Measurements from ENCODE around the gene FAM47B.

FAM47B gene

GRCh38 chrX:34915463-34916225 is 27.0 kb upstream of the FAM47B start:
- CTCF ChIA-PET = no interaction called here
- POLR2A ChIA-PET = no interaction called here
- DNase-seq (ENCODE audit: extremely low spot score) = no peak
- no peak for TF ChIP-seq CTCF (IDR thresholded peaks at IDR 0.05; ENCODE audit: control extremely low read depth, extremely low read depth, low read depth, missing control alignments)

DNA sequence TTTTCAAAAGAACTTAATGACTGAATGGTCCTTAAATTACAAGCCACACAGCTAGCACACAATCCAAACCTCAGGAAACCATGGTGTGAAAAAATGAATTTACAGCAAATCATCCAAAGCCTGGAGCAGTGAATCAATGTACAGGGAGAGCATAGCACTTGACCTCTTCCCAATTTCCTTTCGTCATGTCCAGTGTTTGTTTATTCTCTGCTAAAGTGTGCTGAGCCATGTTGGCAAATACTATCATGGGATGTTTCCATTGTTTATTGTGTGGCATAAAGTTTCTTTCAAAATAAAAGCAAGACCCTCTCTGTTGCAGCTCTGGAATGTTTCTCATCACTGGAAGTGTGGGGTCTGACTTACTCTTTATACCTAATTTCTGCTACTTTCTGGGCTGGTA is 25.4 kb upstream of the FAM47B start:
- POLR2A ChIA-PET = no interaction called here
- TF ChIP-seq CTCF (IDR thresholded peaks at IDR 0.05; ENCODE audit: control extremely low read depth, extremely low read depth, low read depth, missing control alignments) = no peak
- CTCF ChIA-PET = no interaction called here
- DNase-seq (ENCODE audit: extremely low spot score) = no peak

DNA sequence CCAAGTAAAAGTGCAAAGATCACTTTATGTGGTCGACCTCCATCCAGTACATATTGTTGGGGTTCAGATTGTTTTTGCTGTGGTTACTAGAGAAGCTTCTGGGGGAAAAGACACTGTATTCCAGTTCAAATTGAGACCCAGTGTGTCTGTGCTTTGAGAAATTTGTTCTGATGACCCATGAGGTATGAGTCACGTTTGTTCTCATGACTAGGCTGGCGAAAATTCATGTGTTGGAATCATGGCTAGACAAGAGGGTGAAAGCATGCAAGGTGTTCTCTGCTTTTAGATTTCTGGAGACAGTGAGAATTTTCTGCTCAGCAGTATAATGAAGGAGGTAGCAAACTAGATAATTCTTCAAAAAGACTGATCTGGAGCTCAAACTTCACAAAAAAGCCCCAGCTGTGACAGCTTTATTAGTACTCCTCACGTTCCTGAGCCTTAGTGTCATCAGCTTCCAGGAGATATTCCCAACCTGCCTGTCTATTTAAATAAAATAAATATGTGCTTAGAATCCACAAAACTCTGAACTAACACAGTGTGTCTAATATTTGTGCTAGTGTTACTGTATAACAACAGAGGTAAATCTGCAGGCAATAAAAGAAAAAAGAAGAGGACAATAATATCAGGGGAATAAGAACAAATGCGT is 24.4 kb upstream of the FAM47B start:
- DNase-seq (ENCODE audit: extremely low spot score) = no peak
- CTCF ChIA-PET = interaction anchor here (0.8 to 0.9 kb wide), 2 partner anchors 10 to 22 kb away, joined by 3 read pairs; no protein-coding TSS in a partner anchor
- TF ChIP-seq CTCF (IDR thresholded peaks at IDR 0.05; ENCODE audit: control extremely low read depth, extremely low read depth, low read depth, missing control alignments) = no peak
- POLR2A ChIA-PET = no interaction called here

DNA sequence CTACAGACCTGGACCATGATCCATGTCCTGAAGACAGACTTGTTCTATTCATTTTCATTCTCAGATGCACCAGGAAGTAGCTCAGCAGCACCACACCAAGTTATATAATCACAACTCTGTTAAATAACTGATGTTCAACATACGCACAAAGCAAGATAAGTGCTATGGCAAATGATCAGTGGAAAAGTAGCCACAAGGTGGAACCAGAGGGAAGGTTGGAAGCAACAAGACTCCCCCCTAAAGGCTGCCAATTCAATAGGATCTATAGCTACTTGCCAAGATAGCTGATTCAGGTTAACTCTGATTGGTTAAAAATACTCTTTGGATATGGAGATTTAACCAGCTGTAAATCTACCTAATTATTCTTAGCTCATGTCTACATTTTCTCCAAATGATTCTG is 23.7 kb upstream of the FAM47B start:
- no peak for DNase-seq (ENCODE audit: extremely low spot score)
- TF ChIP-seq CTCF (IDR thresholded peaks at IDR 0.05; ENCODE audit: control extremely low read depth, extremely low read depth, low read depth, missing control alignments) = no peak

DNA sequence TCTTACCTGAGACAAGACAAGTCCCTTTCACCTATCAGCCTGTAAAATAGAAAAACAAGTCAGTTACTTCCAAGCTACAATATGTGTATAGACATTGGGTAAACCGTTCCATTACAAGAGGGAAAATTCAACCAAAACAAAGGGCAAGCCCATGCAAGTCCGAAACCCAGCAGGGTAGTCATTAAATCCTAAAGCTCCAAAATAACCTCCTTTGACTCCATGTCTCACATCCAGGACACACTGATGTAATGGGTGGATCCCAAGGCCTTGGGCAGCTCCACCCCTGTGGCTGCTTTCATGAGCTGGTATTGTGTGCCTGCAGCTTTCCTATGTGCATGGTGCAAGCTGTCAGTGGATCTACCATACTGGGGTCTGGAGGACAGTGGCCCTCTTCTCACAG is 14.7 kb upstream of the FAM47B start:
- ChIA-PET CTCF (interaction anchor here (1.0 kb wide), 1 partner anchor 9 kb away, joined by 3 read pairs; no protein-coding TSS in a partner anchor), POLR2A (no interaction called here)
- TF ChIP-seq CTCF (IDR thresholded peaks at IDR 0.05; ENCODE audit: control extremely low read depth, extremely low read depth, low read depth, missing control alignments) = no peak
- no peak for DNase-seq (ENCODE audit: extremely low spot score)

More for the DNA sequence above, 23.7 kb upstream of the FAM47B start:
- CTCF ChIA-PET = interaction anchor here (0.8 to 0.9 kb wide), 2 partner anchors 9 to 23 kb away, joined by 3 read pairs; no protein-coding TSS in a partner anchor
- POLR2A ChIA-PET = no interaction called here

DNA sequence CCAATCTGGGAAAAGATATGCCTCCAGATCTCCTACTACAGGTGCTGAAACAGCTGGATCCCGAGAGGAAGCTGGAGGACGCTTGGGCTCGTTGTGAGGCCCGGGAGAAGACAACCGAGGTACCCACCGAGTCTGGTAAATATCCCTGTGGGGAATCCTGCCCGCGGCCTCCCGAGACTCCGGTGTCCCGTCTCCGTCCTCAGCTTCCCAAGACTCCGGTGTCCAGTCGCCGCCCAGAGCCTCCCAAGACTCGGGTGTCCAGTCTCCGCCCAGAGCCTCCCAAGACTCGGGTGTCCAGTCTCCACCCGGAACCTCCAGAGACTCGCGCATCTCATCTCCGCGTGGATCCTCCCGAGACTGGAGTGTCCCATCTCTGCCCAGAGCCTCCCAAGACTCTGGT is 639 bp downstream of the FAM47B start:
- TF ChIP-seq CTCF (IDR thresholded peaks at IDR 0.05; ENCODE audit: control extremely low read depth, extremely low read depth, low read depth, missing control alignments) = no peak
- CTCF ChIA-PET = no interaction called here
- no peak for DNase-seq (ENCODE audit: extremely low spot score)
- POLR2A ChIA-PET = no interaction called here

All from GM10248 (cell line).